GM12801 (cell line): ENCODE data around the gene CYLD.

Experiments
- CTCF ChIP-seq: IDR thresholded peaks from one replicate; pipeline ENCODE4 v1.5.1; 2011; ENCODE audit warnings: control low read depth; ENCODE audit not compliant: insufficient read length; ENCODE audit errors: extremely low read depth

CYLD gene

DNA sequence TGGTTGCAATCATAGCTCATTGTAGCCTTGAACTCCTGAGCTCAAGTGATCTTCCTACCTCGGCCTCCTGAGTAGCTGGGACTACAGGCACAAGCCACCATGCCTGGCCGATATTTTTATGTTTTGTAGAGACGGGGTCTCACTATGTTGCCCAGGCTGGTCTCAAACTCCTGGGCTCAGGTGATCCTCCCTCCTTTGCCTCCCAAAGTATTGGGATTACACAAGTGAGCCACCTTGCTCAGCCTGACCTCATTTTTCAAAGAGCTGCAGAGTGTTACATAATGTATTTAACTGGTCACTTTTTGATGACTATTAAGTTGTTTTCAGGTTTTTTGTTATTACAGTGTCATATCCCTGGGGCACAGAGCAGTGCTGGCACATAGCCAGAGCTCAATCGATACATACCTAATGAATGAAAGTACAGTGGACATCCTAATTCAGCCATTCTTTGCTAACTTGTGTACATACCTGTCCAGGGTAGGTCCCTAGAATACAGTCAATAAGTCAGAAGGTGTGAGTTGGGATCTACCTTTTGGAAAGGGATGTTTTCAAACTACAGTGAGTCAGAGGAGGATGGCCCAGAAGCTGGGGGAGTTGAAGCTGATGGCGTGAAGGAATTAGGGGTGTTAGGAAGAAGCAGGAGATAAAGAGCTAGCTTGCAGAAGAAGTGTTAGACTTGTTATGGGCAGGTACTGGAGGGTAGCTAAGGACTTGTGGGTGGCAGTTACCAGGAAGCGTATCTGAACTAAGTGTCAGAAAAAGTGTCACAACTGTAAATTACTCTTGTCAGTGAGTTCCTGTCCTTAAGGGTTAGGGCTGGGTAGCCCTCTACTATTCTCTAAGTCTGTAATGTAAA, 20.1 kb upstream of the CYLD start:
- no peak for TF ChIP-seq CTCF

GRCh38 chr16:50722405-50722737, 19.5 kb upstream of the CYLD start:
- TF ChIP-seq CTCF = no peak

DNA sequence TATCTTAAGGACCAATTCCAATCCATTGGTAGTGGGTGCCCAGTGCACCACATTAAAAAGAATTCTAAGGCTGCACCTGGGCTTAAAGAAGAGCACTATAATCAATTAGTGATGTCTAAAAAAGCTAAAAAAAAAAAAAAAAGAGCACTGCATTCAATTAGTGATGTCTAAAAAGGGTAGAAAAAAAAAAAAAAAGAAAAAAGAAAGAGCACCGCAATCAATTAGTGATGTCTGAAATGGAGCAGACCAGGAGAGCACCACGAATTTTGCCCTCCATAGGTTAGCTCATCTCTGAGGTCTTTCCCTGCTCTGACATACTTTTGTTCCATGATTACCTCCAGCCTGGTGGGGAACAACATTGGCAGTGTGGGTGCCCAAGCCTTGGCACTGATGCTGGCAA, 18.9 kb upstream of the CYLD start:
- TF ChIP-seq CTCF = no peak

- no peak for TF ChIP-seq CTCF
These were observed 17.6 kb upstream of the CYLD start for GRCh38 chr16:50724306-50724705.

GRCh38 chr16:50731130-50731988, 10.5 kb upstream of the CYLD start:
- no peak for TF ChIP-seq CTCF

DNA sequence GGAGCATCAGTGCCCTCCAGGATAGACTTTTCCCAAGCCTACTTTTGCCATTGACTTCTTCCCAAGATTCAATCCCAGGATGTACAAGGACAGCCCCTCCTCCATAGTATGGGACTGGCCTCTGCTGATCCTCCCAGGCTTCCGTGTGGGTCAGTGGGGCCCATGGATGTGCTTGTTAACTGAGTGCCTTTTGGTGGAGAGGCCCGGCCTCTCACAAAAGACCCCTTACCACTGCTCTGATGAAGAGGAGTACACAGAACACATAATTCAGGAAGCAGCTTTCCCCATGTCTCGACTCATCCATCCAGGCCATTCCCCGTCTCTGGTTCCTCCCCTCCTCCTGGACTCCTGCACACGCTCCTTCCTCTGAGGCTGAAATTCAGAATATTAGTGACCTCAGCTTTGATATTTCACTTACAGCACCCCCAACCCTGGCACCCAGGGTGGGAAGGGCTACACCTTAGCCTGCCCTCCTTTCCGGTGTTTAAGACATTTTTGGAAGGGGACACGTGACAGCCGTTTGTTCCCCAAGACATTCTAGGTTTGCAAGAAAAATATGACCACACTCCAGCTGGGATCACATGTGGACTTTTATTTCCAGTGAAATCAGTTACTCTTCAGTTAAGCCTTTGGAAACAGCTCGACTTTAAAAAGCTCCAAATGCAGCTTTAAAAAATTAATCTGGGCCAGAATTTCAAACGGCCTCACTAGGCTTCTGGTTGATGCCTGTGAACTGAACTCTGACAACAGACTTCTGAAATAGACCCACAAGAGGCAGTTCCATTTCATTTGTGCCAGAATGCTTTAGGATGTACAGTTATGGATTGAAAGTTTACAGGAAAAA, 9.7 kb upstream of the CYLD start:
- no peak for TF ChIP-seq CTCF

- no peak for TF ChIP-seq CTCF
These were observed 8.4 kb upstream of the CYLD start for GRCh38 chr16:50733468-50733867.
